ENCODE data around the gene GNB3.
A peak's percentile ranks its signal among the peaks of the same experiment; 100 is the strongest.
"Not testable (repeated sequence)": the region's sequence is repeated elsewhere in the genome, so short reads cannot be mapped to it uniquely, and the experiment has no call there.

Gene GNB3

GRCh38 chr12:6860942-6861341 lies 20.2 kb downstream of the GNB3 start:
- no peak for DNase-seq (ENCODE audit: low spot score)

DNA sequence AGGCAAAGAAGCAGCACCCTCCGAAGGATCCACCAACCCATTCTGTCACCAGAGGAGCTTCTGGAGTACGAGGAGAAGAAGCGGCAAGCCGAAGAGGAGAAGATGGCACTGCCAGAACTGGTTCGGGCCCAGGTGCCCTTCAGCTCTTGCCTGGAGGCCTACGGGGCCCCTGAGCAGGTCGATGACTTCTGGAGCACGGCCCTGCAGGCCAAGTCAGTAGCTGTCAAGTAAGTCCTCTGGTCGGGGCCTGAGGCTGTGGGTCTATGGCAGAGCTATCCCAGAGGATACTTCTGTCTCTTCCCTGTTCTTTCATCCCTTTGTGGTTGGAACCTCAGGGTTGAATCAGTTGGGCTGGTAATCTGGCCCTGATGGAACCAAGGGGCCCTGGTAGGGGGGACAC lies 20.7 kb downstream of the GNB3 start:
- DNase-seq (ENCODE audit: low spot score): no peak

GRCh38 chr12:6863033-6863432 lies 22.3 kb downstream of the GNB3 start:
- DNase-seq (ENCODE audit: low spot score): no peak

GRCh38 chr12:6863586-6864321 lies 23.0 kb downstream of the GNB3 start:
- no peak for DNase-seq (ENCODE audit: low spot score)

DNA sequence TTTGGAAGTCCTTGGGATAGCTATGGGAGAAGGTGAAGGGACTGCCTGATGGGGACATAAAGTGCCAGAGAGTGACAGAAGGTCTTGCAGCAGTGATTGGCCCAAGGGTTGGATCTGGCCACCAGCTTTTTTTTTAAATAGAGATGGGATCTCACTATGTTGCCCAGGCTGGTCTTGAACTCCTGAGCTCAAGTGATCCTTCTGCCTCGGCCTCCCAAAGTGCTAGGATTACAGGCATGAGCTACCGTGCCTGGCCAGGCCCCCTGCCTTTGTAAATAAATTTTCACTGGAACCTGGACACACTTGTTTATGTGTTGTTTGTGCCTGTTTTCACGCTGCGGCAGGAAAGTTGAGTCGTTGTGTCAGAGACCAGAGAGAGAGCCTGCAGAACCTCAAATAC lies 24.6 kb downstream of the GNB3 start:
- not testable (repeated sequence) for DNase-seq (ENCODE audit: low spot score)

- DNase-seq (ENCODE audit: low spot score): no peak
Measured at GRCh38 chr12:6866163-6866919, 25.6 kb downstream of the GNB3 start.

DNA sequence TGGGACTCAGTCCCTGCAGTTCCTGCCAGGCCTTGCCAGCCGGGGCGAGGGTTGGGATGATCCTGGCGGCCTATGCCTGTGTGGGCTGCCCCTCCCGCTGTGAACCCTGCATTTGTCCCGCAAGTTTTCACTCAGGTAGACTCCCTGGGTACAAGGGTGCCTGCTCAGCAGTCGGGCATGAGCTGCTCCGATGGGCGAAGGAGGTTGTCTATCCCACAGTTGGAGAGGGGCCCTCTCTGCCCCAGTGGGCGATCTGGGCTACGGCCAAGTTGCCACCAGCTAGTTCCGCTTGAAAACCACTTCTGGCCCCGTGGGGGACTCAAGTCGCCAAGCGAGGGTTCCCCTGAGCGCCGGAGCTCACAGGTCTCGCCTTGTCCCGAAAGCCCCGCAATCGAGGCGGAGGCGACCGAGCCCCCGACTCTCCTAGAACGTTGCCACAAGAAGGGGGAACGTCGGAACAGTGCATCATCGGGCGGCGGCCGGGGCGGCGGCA lies 26.2 kb downstream of the GNB3 start:
- DNase-seq (ENCODE audit: low spot score): no peak

GRCh38 chr12:6867413-6868210 lies 26.9 kb downstream of the GNB3 start, which contains the start of gene TPI1:
Gene TPI1, plus strand, starts transcription at chr12:6867531. Its CDS starts 36 bp downstream, at chr12:6867567.
- DNase-seq (ENCODE audit: low spot score): peak; percentile 82

DNA sequence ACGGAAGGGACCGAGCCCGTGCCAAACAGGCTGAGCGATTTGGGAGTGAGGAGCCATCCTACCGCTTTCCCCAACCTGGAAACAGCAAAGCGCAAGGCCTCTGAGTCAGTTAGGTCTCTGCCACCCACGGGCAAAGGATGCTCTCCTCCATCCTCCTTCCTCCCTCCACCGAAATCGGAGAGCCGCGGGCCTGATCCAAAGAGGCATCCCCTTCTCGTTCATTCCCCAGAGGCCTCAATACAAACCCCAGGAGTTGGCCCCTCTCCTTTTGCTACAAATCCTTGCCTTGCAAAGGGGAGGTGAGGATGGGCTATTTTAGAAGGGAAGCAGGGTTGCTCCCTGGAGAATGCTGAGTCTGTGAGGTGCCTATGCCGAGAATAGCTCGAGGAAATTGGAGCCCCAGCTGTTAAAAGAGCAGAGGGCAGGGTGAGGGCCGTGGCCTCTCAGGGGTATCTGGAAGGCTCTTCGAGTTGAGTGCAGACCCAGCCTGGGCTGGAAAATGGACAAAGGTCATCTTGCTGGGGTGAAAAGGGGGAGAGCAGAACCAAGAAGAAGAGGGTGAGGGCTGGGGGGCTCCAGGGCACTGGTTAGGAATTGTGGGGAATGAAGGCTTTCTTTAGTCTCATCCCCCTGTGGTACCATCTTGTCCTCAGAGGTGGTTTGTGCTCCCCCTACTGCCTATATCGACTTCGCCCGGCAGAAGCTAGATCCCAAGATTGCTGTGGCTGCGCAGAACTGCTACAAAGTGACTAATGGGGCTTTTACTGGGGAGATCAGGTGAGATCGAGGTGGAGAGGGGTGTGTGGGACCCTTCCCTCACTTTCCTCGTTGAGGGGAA lies 27.7 kb downstream of the GNB3 start:
- DNase-seq (ENCODE audit: low spot score): peak; percentile 52

- DNase-seq (ENCODE audit: low spot score): peak; percentile 94
Measured at GRCh38 chr12:6869049-6870021, 28.6 kb downstream of the GNB3 start.

GRCh38 chr12:6870304-6870703 lies 29.6 kb downstream of the GNB3 start:
- not testable (repeated sequence) for DNase-seq (ENCODE audit: low spot score)

- DNase-seq (ENCODE audit: low spot score): peak; percentile 51
Measured at GRCh38 chr12:6871052-6871957, 30.6 kb downstream of the GNB3 start.

DNA sequence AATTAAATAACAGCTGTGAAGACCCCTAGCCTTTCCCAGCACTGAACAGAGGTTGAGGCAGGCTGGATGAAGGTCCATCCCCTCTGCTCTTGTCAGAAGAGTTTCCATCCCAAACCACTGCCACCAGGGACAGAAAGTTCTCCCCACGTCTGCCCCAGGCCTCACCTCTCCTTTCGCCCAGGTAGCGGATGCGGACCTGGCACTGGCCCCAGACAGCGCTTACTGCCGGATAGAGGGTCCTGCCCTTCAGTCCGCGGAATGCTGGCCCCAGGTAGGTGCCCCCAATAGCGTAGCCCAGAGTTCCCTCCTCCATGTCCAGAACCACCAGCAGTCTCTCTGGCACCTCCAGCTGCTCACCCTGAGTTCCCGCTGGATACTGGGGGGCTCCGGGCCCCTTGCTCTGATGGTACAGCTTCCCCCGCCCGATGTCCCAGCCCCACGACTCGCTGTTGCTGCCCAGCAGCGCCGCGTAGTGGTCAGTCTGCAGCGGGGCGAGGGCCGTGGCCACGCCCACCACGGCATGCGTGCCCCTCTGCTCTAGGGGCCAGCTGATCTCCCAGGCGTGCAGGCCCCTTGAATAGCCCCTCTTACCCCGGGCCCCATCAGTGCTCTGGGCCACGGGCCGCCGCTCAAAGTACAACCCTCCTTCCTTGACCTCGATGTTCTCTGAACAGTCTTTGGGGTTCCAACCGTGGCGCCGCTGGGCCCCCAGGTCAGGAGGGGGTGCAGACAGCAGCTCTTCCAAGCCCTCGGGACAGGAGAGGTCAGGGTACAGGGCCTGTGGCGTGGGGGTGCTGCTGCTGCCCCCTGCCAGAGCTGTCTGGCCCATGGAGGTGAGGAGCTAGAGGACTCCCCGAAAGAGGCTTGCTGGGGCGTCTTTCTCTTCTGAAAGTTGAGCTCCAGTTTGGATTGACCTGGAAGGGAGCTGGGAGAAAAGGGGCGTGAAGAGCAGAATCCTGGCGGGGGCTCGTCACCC lies 31.6 kb downstream of the GNB3 start:
- DNase-seq (ENCODE audit: low spot score): peak; percentile 88

DNA sequence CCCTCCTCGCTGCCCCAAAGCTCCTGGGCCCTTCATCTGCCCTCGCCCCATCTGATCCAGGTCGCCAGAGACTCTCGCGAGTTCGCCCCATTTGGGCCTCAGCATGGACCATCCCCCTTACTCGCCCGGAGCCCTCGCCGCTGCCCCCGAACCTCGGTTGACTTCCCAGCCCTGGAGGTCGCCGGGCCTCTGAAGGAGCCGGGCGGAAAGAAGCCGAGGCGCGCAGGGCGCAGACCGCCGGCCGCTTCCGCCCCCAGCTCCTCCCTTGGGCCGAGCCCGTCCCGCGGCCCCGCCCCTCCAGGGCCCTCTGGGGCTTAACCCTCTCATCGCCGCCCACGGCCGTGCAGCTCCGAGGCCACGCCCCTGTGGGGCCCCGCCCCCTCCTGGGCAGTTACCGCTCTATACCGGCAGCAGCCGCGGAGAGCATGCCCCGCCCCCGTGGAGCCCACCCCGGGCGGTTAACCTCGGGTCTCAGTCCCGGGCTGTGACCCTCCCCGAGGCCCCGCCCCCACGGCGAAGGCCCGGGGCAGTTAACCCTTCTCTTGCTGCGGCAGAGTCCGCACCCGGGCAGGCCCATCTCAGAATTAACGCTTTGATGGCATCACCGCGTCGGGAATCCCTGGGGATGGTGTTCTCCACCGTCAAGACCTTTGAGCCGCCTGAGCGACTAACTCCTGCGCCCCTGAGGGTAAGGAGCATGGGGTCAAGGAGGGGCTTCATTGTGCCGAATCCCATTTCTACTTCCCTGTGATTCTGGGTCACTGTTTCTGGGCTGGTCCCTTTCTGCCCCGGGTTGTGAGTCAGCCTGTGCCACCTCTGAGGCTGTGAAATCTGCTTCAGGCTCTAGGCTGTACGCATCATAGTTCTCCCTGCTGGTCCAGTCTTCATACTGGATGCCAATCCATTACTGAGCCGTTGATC lies 32.6 kb downstream of the GNB3 start, which contains the start of gene SPSB2:
SPSB2 (minus strand) TSS at position 210 of the 921 bp plus-strand sequence. CDS start 402 bp downstream, outside the sequence.
- DNase-seq (ENCODE audit: low spot score): peak; percentile 99

DNA sequence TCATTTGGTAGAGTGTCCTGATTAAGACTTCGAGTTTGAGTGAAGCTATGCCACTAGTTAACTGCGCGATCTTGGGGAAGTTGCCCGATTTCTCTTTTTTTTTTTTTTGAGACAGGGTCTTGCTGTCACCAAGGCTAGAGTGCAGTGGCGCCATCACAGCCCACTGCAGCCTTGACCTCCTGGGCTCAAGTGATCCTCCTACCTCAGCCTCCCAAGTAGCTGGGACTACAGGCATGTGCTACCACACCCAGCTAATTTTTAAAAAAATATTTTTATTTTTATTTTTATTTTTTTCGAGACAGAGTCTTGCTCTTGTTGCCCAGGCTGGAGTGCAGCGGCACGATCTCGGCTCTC lies 33.3 kb downstream of the GNB3 start:
- DNase-seq (ENCODE audit: low spot score): not testable (repeated sequence)

- not testable (repeated sequence) for DNase-seq (ENCODE audit: low spot score)
Measured at GRCh38 chr12:6879824-6880223, 39.1 kb downstream of the GNB3 start.

- DNase-seq (ENCODE audit: low spot score): no peak
Measured at GRCh38 chr12:6883252-6883651, 42.5 kb downstream of the GNB3 start.

Data from NAMALWA (cell line).